Measurements from ENCODE around the gene ANKZF1. TPM values are rescaled to one million over a fixed set of nuclear protein-coding genes. Genes with fewer than 3 reads are reported as not detected.

ANKZF1 gene
- total RNA-seq, 1 donor from 2014 or later = 27.7 TPM

DNA sequence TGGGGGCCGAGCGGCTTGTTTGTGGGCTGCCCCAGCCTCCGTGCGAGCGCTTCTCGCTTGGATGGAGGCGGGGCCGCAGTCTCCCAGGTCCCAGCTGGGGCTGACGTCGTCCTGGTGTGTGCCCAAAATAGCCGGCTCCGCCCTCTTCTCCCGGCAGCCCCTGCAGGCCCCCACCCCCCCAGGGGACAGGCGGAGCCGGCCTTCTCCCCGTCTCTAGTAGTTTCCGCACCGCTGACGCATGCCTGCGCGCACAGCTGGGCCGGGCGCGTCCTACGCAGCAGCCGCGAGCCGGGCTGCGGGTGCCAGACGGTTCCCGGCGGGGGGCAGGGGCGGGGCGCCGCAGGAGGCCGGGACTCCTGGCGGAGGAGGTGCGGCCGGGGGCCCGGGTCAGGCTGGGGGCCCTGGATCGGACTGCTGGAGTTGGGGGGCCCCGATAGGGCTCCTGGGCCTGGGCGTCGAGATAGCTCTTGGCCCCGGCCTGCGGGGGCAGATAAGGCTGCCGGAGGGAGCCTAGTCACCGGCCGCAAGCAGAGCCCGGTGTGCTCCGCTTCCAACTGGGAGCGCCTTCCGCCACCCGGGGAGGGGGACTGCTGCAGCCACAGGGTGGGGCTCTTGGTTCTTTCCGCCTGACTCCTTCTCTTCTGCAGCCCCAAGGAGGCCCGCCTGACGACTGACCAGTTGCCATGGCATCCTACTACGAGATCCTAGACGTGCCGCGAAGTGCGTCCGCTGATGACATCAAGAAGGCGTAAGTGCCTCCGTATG, 49.7 kb downstream of the ANKZF1 start, which contains the start of gene DNAJB2:
DNAJB2 (plus strand) TSS at position 216 of the 765 bp plus-strand sequence; CDS start at position 684, 468 bp downstream.
- Histone ChIP-seq H3K9me3 (ENCODE audit: control insufficient read depth in 3 of 3, low read length in 3 of 3) (no peaks in the 10 kb centered on the region), H3K36me3 (ENCODE audit: control insufficient read depth in 3 of 3, insufficient read depth in 3 of 3, low read length in 3 of 3) (peaks cover 39 to 40% (median 39%) of the 10 kb centered on the region in 3 donors), H3K27me3 (ENCODE audit: control insufficient read depth in 3 of 3, insufficient read depth in 3 of 3, low read length in 3 of 3) (no peaks in the 10 kb centered on the region), H3K9ac (ENCODE audit: low read depth in 1 of 3, low read length in 3 of 3) (peak within 1 kb of the TSS; percentile 90 to 94 (median 91)), H3K4me1 (ENCODE audit: control insufficient read depth in 3 of 3, insufficient read depth in 3 of 3, low read length in 3 of 3) (peaks cover 33 to 49% (median 35%) of the 10 kb centered on the region in 3 donors), H3K27ac (ENCODE audit: low read depth, low read length) (peak within 1 kb of the TSS; percentile 90), H3K4me3 (ENCODE audit: low read length in 3 of 3) (peak within 1 kb of the TSS; percentile 87 to 92 (median 88))

GRCh38 chr2:219279916-219280516, 50.4 kb downstream of the ANKZF1 start:
- peaks cover 46 to 47% (median 46%) of the 10 kb centered on the region in 3 donors for H3K36me3 ChIP-seq (ENCODE audit: control insufficient read depth in 3 of 3, insufficient read depth in 3 of 3, low read length in 3 of 3)
- peak overlapping the region; percentile 87 to 92 (median 88) for H3K4me3 ChIP-seq (ENCODE audit: low read length in 3 of 3)
- no peaks in the 10 kb centered on the region for H3K27me3 ChIP-seq (ENCODE audit: control insufficient read depth in 3 of 3, insufficient read depth in 3 of 3, low read length in 3 of 3)
- peak overlapping the region; percentile 90 to 94 (median 91) for H3K9ac ChIP-seq (ENCODE audit: low read depth in 1 of 3, low read length in 3 of 3)
- H3K27ac ChIP-seq (ENCODE audit: low read depth, low read length) = peak overlapping the region; percentile 90
- H3K9me3 ChIP-seq (ENCODE audit: control insufficient read depth in 3 of 3, low read length in 3 of 3) = no peaks in the 10 kb centered on the region
- H3K4me1 ChIP-seq (ENCODE audit: control insufficient read depth in 3 of 3, insufficient read depth in 3 of 3, low read length in 3 of 3) = peaks cover 29 to 44% (median 30%) of the 10 kb centered on the region in 3 donors

DNA sequence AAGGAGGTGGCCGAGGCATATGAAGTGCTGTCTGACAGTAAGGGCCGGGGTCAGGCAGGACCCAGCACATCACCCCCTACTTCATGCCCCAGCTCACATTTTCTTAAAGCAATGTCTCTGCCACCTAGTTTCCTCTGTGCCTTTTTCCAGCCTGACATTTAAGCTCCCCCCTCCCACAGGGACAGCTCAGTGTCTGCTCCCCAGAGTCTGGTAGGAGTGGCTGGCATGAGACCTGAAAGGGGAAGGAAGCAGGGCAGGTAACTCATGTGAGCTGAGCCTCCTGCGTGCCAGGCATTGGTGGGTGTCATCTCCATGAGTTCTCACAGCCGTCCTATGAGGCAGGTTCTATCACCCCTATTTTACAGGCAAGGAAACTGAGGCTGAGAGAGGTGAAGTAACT, 51.0 kb downstream of the ANKZF1 start:
- Histone ChIP-seq H3K4me3 (ENCODE audit: low read length in 3 of 3) (peak overlapping the region in 2 of 3 donors; percentile 88 to 92), H3K4me1 (ENCODE audit: control insufficient read depth in 3 of 3, insufficient read depth in 3 of 3, low read length in 3 of 3) (peaks cover 30 to 45% (median 31%) of the 10 kb centered on the region in 3 donors), H3K9me3 (ENCODE audit: control insufficient read depth in 3 of 3, low read length in 3 of 3) (no peaks in the 10 kb centered on the region), H3K9ac (ENCODE audit: low read depth in 1 of 3, low read length in 3 of 3) (peak overlapping the region in 1 of 3 donors; percentile 94), H3K27me3 (ENCODE audit: control insufficient read depth in 3 of 3, insufficient read depth in 3 of 3, low read length in 3 of 3) (no peaks in the 10 kb centered on the region), H3K36me3 (ENCODE audit: control insufficient read depth in 3 of 3, insufficient read depth in 3 of 3, low read length in 3 of 3) (peaks cover 52 to 53% (median 53%) of the 10 kb centered on the region in 3 donors), H3K27ac (ENCODE audit: low read depth, low read length) (no peak overlapping the region)

DNA sequence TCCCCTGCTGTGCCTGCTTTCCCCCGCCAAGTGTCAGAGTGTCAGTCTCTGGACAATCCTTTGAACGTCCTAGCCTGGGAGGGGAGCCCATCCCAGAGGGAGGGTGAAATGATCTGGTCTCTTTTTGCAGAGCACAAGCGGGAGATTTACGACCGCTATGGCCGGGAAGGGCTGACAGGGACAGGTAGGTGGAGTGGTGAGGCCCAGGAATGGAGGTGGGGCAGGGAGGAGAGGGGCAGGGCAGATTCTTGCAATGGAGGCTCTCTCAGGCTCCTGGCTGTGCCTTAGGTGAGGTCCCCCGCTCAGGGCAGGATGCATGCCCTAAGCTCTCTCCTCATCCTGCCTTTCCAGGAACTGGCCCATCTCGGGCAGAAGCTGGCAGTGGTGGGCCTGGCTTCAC, 52.0 kb downstream of the ANKZF1 start:
- no peaks in the 10 kb centered on the region for H3K9me3 ChIP-seq (ENCODE audit: control insufficient read depth in 3 of 3, low read length in 3 of 3)
- H3K27ac ChIP-seq (ENCODE audit: low read depth, low read length) = no peak overlapping the region
- H3K27me3 ChIP-seq (ENCODE audit: control insufficient read depth in 3 of 3, insufficient read depth in 3 of 3, low read length in 3 of 3) = no peaks in the 10 kb centered on the region
- no peak overlapping the region for H3K4me3 ChIP-seq (ENCODE audit: low read length in 3 of 3)
- peaks cover 54 to 59% (median 58%) of the 10 kb centered on the region in 3 donors for H3K36me3 ChIP-seq (ENCODE audit: control insufficient read depth in 3 of 3, insufficient read depth in 3 of 3, low read length in 3 of 3)
- peak overlapping the region in 1 of 3 donors; percentile 12 for H3K9ac ChIP-seq (ENCODE audit: low read depth in 1 of 3, low read length in 3 of 3)
- H3K4me1 ChIP-seq (ENCODE audit: control insufficient read depth in 3 of 3, insufficient read depth in 3 of 3, low read length in 3 of 3) = peaks cover 32 to 52% (median 36%) of the 10 kb centered on the region in 3 donors

DNA sequence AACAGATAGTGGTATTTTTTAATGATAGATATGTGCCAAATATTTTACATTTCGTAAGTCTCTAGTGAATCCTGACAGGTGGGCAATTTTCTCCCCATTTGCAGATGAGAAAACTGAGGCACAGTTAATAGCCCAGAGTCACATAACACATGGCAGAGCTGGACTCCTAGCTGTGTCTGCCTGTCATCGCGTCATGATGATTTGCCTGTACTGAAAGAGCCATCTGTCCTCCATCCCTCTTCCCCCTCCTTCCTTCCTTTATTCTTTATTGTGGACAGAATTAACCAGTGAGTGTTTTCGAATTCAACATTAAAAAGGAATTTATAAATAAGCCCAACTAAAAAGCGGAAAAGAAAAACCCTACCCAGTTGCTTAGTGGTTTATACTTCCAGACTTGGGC, 52.8 kb downstream of the ANKZF1 start:
- peaks cover 32 to 55% (median 35%) of the 10 kb centered on the region in 3 donors for H3K4me1 ChIP-seq (ENCODE audit: control insufficient read depth in 3 of 3, insufficient read depth in 3 of 3, low read length in 3 of 3)
- peaks cover 54 to 59% (median 58%) of the 10 kb centered on the region in 3 donors for H3K36me3 ChIP-seq (ENCODE audit: control insufficient read depth in 3 of 3, insufficient read depth in 3 of 3, low read length in 3 of 3)

DNA sequence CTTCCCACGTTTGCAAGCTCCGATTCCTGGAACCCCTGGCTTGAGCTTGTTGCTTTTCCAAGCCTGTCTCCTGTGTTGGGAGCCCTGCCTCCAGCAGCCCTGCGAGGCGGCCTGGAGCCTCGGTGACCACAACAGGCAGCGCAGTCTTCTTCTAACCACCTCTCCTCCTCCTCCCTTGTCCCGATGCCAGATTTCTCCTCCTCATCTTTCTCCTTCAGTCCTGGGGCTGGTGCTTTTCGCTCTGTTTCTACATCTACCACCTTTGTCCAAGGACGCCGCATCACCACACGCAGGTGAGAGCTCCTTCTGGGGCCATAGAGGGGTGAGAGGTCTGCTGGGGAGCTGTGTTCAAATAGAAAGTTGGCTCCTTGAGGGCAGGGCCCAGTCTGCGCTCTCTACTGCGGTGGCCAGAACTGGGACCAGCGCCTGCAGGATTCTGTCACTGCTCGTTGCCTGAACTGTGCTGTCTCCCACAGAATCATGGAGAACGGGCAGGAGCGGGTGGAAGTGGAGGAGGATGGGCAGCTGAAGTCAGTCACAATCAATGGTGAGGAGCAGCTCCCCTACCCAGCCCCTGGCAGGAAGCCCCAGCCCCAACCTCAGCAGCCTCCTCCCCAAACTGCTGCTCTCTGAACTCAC, 53.5 kb downstream of the ANKZF1 start:
- H3K4me1 ChIP-seq (ENCODE audit: control insufficient read depth in 3 of 3, insufficient read depth in 3 of 3, low read length in 3 of 3) = peaks cover 25 to 48% (median 28%) of the 10 kb centered on the region in 3 donors
- H3K9ac ChIP-seq (ENCODE audit: low read depth in 1 of 3, low read length in 3 of 3) = no peak overlapping the region
- no peak overlapping the region for H3K4me3 ChIP-seq (ENCODE audit: low read length in 3 of 3)
- no peak overlapping the region for H3K27ac ChIP-seq (ENCODE audit: low read depth, low read length)
- peaks cover 54 to 59% (median 58%) of the 10 kb centered on the region in 3 donors for H3K36me3 ChIP-seq (ENCODE audit: control insufficient read depth in 3 of 3, insufficient read depth in 3 of 3, low read length in 3 of 3)
- no peaks in the 10 kb centered on the region for H3K9me3 ChIP-seq (ENCODE audit: control insufficient read depth in 3 of 3, low read length in 3 of 3)
- H3K27me3 ChIP-seq (ENCODE audit: control insufficient read depth in 3 of 3, insufficient read depth in 3 of 3, low read length in 3 of 3) = no peaks in the 10 kb centered on the region

More for the DNA sequence above, 52.8 kb downstream of the ANKZF1 start:
- H3K9me3 ChIP-seq (ENCODE audit: control insufficient read depth in 3 of 3, low read length in 3 of 3) = no peaks in the 10 kb centered on the region
- H3K27ac ChIP-seq (ENCODE audit: low read depth, low read length) = no peak overlapping the region
- H3K27me3 ChIP-seq (ENCODE audit: control insufficient read depth in 3 of 3, insufficient read depth in 3 of 3, low read length in 3 of 3) = no peaks in the 10 kb centered on the region
- no peak overlapping the region for H3K9ac ChIP-seq (ENCODE audit: low read depth in 1 of 3, low read length in 3 of 3)
- H3K4me3 ChIP-seq (ENCODE audit: low read length in 3 of 3) = no peak overlapping the region

DNA sequence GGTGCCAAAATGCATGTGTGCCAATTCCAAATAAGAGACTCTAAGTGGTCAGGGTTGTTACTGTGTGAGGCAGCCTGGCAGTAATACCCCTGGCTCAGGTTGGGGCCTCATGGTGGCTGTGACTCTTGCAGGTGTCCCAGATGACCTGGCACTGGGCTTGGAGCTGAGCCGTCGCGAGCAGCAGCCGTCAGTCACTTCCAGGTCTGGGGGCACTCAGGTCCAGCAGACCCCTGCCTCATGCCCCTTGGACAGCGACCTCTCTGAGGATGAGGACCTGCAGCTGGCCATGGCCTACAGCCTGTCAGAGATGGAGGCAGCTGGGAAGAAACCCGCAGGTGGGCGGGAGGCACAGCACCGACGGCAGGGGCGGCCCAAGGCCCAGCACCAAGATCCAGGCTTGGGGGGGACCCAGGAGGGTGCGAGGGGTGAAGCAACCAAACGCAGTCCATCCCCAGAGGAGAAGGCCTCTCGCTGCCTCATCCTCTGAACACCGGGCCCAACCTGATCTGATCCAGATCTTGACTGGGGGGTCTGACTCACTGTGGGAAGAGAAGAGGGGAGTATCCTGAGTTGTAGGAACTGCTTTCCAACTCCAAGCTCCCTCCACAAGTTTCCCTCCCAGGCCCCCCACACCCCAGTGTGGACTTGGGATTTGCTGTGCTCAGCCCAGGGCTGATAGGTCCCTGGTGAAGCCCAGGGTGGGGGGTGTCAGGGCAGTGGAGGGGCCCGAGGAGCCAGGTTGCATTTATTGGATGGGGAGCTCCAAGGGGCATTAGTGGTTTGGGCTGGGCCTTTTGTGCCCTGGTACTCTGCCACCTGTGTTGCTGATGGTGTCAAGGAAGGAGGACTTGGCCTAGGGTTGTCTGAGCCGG, 55.1 kb downstream of the ANKZF1 start:
- H3K4me1 ChIP-seq (ENCODE audit: control insufficient read depth in 3 of 3, insufficient read depth in 3 of 3, low read length in 3 of 3) = peaks cover 14 to 37% (median 18%) of the 10 kb centered on the region in 3 donors
- H3K4me3 ChIP-seq (ENCODE audit: low read length in 3 of 3) = no peak overlapping the region
- H3K36me3 ChIP-seq (ENCODE audit: control insufficient read depth in 3 of 3, insufficient read depth in 3 of 3, low read length in 3 of 3) = peaks cover 52 to 59% (median 58%) of the 10 kb centered on the region in 3 donors
- H3K27me3 ChIP-seq (ENCODE audit: control insufficient read depth in 3 of 3, insufficient read depth in 3 of 3, low read length in 3 of 3) = no peaks in the 10 kb centered on the region
- H3K9me3 ChIP-seq (ENCODE audit: control insufficient read depth in 3 of 3, low read length in 3 of 3) = no peaks in the 10 kb centered on the region
- H3K9ac ChIP-seq (ENCODE audit: low read depth in 1 of 3, low read length in 3 of 3) = no peak overlapping the region
- no peak overlapping the region for H3K27ac ChIP-seq (ENCODE audit: low read depth, low read length)

DNA sequence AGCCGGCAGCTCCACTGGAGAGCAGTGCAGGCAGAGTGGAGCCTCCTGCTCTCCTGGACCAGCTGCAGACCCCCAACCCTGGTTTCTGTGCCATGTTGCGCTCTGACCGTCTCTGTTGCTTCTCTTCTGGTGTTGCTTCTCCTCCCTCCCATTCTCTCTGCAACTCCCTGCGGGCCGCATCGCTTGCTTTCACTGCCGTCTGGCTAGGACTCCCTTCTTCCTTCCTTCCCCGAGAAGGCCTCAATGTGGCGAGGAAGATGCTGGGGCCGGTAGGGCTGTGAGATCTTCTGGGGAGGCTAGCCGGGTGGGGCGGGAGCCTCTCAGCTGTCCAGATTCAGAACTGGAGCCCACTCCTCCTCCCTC, 55.7 kb downstream of the ANKZF1 start:
- Histone ChIP-seq H3K9me3 (ENCODE audit: control insufficient read depth in 3 of 3, low read length in 3 of 3) (no peaks in the 10 kb centered on the region), H3K36me3 (ENCODE audit: control insufficient read depth in 3 of 3, insufficient read depth in 3 of 3, low read length in 3 of 3) (peaks cover 50 to 58% (median 57%) of the 10 kb centered on the region in 3 donors), H3K4me1 (ENCODE audit: control insufficient read depth in 3 of 3, insufficient read depth in 3 of 3, low read length in 3 of 3) (peaks cover 8 to 30% (median 14%) of the 10 kb centered on the region in 3 donors), H3K27ac (ENCODE audit: low read depth, low read length) (no peak overlapping the region), H3K27me3 (ENCODE audit: control insufficient read depth in 3 of 3, insufficient read depth in 3 of 3, low read length in 3 of 3) (no peaks in the 10 kb centered on the region), H3K4me3 (ENCODE audit: low read length in 3 of 3) (no peak overlapping the region), H3K9ac (ENCODE audit: low read depth in 1 of 3, low read length in 3 of 3) (no peak overlapping the region)

GRCh38 chr2:219285894-219286425, 56.4 kb downstream of the ANKZF1 start:
- Histone ChIP-seq H3K27me3 (ENCODE audit: control insufficient read depth in 3 of 3, insufficient read depth in 3 of 3, low read length in 3 of 3) (no peaks in the 10 kb centered on the region), H3K27ac (ENCODE audit: low read depth, low read length) (peak overlapping the region; percentile 51), H3K9me3 (ENCODE audit: control insufficient read depth in 3 of 3, low read length in 3 of 3) (no peaks in the 10 kb centered on the region), H3K4me3 (ENCODE audit: low read length in 3 of 3) (no peak overlapping the region), H3K36me3 (ENCODE audit: control insufficient read depth in 3 of 3, insufficient read depth in 3 of 3, low read length in 3 of 3) (peaks cover 44 to 52% (median 51%) of the 10 kb centered on the region in 3 donors), H3K4me1 (ENCODE audit: control insufficient read depth in 3 of 3, insufficient read depth in 3 of 3, low read length in 3 of 3) (peaks cover 3 to 24% (median 10%) of the 10 kb centered on the region in 3 donors), H3K9ac (ENCODE audit: low read depth in 1 of 3, low read length in 3 of 3) (no peak overlapping the region)
